AG09319 (cell line): ENCODE results near the gene ITPKB.
A peak's percentile ranks its signal among the peaks of the same experiment; 100 is the strongest.

ENCODE experiments used
- DNase-seq: peaks from one replicate; pipeline ENCODE4 v3.0.0-alpha.2; 2010; ENCODE audit warnings: low read depth; ENCODE audit errors: extremely low read depth
- TF ChIP-seq, protein P1 (sequence below): IDR thresholded peaks from 2 replicates; pipeline ENCODE4 v1.5.1; 2011; ENCODE audit warnings: low read depth, mild to moderate bottlenecking, inconsistent platforms, low read length, moderate library complexity

Gene ITPKB

DNA sequence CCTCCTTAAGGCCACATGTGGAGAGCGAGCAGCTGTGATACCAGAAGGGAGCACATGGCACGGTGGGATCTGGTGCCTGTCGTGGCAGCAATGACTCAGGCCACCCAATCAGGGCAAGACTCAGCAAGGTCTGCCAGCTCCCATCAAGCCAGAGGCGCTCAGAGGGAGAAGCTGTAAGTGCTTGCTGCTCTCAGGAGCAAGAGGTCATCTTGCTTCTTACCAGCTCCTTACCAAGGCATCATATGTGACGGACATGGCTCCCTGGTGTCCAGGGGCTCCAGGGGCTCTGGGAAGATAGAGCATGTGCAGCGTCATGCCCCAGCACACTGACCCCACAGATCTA is 72.9 kb downstream of the ITPKB start:
- DNase-seq = no peak
- TF ChIP-seq, protein P1, sequence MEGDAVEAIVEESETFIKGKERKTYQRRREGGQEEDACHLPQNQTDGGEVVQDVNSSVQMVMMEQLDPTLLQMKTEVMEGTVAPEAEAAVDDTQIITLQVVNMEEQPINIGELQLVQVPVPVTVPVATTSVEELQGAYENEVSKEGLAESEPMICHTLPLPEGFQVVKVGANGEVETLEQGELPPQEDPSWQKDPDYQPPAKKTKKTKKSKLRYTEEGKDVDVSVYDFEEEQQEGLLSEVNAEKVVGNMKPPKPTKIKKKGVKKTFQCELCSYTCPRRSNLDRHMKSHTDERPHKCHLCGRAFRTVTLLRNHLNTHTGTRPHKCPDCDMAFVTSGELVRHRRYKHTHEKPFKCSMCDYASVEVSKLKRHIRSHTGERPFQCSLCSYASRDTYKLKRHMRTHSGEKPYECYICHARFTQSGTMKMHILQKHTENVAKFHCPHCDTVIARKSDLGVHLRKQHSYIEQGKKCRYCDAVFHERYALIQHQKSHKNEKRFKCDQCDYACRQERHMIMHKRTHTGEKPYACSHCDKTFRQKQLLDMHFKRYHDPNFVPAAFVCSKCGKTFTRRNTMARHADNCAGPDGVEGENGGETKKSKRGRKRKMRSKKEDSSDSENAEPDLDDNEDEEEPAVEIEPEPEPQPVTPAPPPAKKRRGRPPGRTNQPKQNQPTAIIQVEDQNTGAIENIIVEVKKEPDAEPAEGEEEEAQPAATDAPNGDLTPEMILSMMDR = no peak

DNA sequence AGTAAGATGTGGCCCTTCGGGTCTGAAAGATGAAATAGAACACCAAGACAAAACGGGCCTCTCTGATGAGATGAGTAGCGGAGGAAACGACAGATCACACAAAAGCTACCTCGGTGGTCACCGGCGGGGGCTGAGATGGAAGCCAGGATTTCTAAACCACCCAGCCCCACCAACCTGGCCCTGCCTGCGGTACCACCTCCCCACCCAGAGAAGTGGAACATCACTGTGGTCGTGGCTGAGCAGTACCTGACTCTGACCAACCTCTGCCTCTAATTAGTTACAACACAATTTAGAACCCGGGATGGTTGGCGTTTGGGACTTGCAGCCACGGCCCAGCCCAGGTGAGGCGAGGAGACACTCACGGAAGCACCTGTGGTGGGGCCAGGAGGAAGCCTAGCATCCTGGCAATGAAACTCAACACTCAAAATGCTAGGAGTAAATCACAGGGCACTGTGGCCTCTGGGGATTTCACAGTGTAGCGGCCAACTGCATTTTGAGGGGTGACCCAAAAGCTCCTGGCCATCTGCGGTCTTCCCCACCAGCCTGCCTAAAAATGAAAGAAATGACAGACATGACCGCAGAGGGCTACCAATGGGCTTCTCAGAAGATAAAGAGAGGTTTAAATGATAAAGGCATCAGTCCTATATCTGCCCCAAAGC is 73.4 kb downstream of the ITPKB start:
- TF ChIP-seq, protein P1 = no peak
- DNase-seq = no peak

DNA sequence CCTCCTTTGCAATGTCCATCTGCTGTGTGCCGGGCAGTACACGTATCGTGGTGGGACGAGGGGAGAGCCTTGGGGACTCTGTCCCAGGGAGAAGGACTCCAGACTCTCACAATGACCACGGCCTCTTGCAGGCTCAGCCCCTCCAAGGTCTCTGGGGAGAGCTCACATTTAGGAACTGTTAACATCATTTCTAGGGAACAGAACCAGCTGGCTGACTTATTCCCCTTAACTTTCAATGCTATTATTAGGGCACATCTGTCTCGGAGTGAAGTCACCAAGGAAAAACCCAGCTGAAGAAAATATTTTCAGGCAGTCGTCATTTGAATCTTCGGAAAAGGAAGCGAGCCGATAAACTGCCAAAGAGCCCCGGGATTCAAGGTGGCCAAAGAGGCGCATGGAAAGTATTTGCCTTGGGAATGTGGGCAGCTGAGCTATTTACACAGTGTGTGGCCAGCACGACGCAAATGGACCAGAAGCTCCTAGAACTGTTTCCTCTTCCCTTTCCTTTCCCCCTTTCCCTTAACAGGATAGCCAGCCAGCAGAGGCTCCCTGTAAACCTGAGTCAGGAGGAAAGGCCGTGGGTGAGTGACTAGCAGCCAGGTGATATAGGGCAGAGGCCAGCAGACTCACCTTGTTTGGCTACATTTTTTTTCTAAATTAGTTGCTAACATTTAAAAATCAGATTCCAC is 74.5 kb downstream of the ITPKB start:
- DNase-seq = peak; percentile 42

DNA sequence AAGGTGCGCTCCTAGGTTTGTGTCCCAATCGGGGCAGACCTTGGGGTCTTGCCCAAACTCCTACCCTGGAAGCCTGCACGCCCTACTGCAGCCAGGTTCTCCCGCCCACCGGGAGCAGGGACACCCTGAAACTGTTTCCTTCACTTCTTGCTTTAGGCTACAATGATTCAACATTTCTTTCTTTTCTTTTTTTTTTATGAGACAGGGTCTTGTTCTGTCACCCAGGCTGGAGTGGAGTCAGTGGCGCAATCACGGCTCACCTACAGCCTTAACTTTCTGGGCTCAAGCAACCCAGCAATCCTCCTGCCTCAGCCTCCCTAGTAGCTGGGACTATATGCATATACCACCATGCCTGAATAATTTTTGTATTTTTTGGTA is 75.8 kb downstream of the ITPKB start:
- TF ChIP-seq, protein P1 = no peak
- no peak for DNase-seq

More for the DNA sequence above, 74.5 kb downstream of the ITPKB start:
- TF ChIP-seq, protein P1 = no peak

DNA sequence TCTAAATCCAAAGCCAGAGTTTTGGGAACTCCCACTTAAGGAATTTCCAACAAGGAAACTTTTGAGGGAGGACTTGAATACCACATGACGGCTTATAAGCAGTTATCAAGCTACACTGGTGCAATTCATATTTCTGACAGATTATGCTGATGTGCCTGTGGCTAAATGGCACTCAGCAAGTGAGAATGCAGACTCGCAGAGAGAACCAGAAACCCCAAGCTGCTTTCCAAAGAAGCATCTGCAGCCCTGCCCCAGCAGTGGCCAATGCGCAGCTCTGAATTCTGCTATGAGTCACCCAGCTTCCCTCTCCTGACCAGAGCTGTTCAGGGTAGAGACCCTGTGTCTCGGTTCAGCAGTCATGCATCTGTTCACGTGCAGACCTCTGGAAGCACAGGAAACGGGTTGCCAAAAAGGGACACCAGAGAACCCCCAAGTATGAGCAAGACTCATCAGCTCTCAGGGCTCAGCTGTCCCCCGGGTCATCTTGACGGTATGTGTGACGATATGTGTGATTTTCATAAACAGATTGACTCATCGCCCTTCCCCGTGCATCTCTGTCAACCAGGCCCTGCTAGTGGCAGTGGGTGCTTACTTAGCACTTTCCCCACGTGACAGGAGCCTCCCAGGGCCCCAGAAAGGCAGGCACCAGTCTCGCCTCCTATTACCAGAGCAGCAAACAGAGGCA is 76.3 kb downstream of the ITPKB start:
- TF ChIP-seq, protein P1 = no peak
- peak; percentile 86 for DNase-seq

DNA sequence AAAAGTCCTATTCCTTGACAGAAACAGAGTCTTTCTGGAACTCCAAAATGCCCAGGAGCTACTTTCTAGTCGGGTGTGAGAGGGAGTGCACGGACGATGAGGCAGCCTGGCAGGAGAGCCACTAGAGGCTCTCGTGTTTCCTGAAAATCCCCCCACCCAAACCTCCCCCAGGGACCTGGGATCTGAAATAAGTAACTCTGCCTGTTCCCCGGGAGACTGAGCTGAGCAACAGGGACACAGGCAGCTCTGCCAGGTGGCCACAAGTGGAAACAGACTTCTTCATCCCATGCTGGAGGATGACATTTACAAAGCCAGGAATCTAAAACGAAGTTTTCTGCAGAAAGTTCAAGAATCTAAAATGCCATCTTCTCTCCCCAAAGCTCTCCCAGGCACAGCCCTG is 77.1 kb downstream of the ITPKB start:
- DNase-seq = no peak
- TF ChIP-seq, protein P1 = no peak

DNA sequence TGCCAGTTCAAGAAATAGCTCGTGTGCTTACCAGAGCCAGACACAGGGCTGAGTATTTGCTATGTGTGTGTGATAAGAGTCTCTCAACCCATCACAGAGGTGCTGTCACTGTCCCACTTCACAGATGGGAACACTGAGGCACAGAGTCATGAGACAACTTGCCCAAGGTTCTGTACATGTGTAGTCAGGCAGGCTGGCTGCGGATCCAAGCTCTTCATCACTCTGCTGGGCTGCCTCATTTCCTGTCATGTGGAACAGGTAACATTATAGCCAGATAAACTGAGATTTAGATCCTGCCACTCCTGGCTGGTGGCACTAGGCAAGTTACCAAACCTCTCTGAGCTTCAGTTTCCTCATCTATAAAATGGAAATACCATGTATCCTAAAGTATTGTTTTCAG is 77.8 kb downstream of the ITPKB start:
- TF ChIP-seq, protein P1 = no peak
- no peak for DNase-seq
